ENCODE data around the gene SMAD3.

SMAD3 gene

DNA sequence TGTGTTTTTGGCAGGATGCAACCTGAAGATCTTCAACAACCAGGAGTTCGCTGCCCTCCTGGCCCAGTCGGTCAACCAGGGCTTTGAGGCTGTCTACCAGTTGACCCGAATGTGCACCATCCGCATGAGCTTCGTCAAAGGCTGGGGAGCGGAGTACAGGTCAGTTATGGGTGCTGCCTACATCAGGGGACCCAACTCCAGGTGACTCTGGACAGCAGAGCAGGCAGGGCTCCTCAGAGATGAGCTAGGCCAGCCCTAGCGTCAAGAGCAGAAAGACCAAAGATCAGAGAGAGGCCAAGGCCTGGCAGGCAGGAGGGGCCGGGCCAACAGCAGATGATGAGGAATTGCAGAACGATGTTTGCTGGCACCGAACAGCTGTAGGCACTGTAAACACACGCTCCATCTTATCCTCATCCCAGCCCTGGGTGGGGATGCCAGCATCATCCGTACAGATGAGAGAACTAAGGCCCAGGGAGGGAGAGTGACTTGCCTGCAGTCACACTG lies 122.0 kb downstream of the SMAD3 start:
- no CpG with 5 or more reads among the region's 12 CpGs for WGBS (ENCODE audit: extremely low coverage, insufficient coverage, low lambda C conversion rate)
- Histone ChIP-seq H4K8ac (ENCODE audit: low read depth, low read length) (no peak overlapping the region), H3K27ac (ENCODE audit: low read depth, low read length) (no peak overlapping the region), H3K9ac (ENCODE audit: low read length) (no peak overlapping the region), H2AK5ac (ENCODE audit: low read length) (no peak overlapping the region), H3K4me3 (ENCODE audit: low read length) (no peak overlapping the region), H3K18ac (ENCODE audit: low read length) (no peak overlapping the region), H3K79me2 (ENCODE audit: control insufficient read depth, insufficient read depth, low read length) (no peaks in the 10 kb centered on the region), H3K4me2 (ENCODE audit: low read length) (no peak overlapping the region), H3K79me1 (ENCODE audit: low read length) (no peaks in the 10 kb centered on the region), H3K4me1 (ENCODE audit: control insufficient read depth, low read depth, low read length) (no peaks in the 10 kb centered on the region), H2BK15ac (replicated peaks; ENCODE audit: low read depth) (no peak overlapping the region), H2BK120ac (ENCODE audit: low read depth, low read length) (no peak overlapping the region), H3K27me3 (ENCODE audit: insufficient read depth, low read length, poor library complexity) (no peaks in the 10 kb centered on the region), H4K5ac (ENCODE audit: low read length) (no peak overlapping the region), H2BK5ac (ENCODE audit: low read length) (no peak overlapping the region), H3K23ac (ENCODE audit: low read length) (no peak overlapping the region), H3K56ac (ENCODE audit: low read length) (no peak overlapping the region), H3K4ac (ENCODE audit: low read depth, low read length) (no peak overlapping the region), H3K36me3 (ENCODE audit: control insufficient read depth, insufficient read depth, low read length) (no peaks in the 10 kb centered on the region)
- DNase-seq: no peak

DNA sequence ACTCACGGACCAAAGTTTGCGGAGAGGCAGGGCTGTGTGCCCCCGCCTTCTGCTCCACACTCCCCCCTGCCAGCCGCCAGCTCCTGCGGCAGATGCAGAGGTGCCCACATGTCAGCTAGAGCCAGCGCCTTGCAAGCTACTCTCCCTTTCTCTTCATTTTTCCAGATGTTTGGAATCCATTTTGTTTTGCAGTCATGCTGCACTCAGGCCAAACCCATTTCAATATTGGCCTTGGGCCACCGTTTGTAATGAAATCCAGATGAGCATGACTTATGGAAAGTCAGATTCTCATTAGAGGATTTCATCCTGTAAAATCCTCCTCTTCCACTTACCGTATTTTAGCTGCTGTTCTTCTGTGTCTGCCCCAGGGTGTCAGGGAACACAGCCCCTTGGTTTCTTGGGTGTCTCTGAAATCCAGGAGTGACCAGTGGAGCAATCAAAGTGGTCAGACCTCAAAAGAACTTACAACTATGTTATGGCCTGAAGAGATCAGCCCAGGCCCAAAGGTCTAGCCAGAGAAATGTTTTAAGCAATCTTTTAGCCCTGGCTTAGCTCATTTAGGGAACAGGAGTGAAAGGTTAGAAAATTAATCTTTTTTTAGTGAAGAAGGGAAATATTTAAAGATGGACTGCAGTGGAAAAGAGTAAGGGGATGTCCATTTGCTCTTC lies 123.3 kb downstream of the SMAD3 start:
- no peak for DNase-seq
- Histone ChIP-seq H3K18ac (ENCODE audit: low read length) (no peak overlapping the region), H2BK15ac (replicated peaks; ENCODE audit: low read depth) (no peak overlapping the region), H4K8ac (ENCODE audit: low read depth, low read length) (no peak overlapping the region), H3K4me3 (ENCODE audit: low read length) (no peak overlapping the region), H3K4me2 (ENCODE audit: low read length) (no peak overlapping the region), H3K27me3 (ENCODE audit: insufficient read depth, low read length, poor library complexity) (no peaks in the 10 kb centered on the region), H3K56ac (ENCODE audit: low read length) (no peak overlapping the region), H3K79me2 (ENCODE audit: control insufficient read depth, insufficient read depth, low read length) (no peaks in the 10 kb centered on the region), H3K4me1 (ENCODE audit: control insufficient read depth, low read depth, low read length) (no peaks in the 10 kb centered on the region), H3K36me3 (ENCODE audit: control insufficient read depth, insufficient read depth, low read length) (no peaks in the 10 kb centered on the region), H3K23ac (ENCODE audit: low read length) (no peak overlapping the region), H3K27ac (ENCODE audit: low read depth, low read length) (no peak overlapping the region), H2BK120ac (ENCODE audit: low read depth, low read length) (no peak overlapping the region), H2AK5ac (ENCODE audit: low read length) (no peak overlapping the region), H3K79me1 (ENCODE audit: low read length) (no peaks in the 10 kb centered on the region), H3K9ac (ENCODE audit: low read length) (no peak overlapping the region), H2BK5ac (ENCODE audit: low read length) (no peak overlapping the region), H4K5ac (ENCODE audit: low read length) (no peak overlapping the region), H3K4ac (ENCODE audit: low read depth, low read length) (no peak overlapping the region)
- WGBS (ENCODE audit: extremely low coverage, insufficient coverage, low lambda C conversion rate): no CpG with 5 or more reads among the region's 8 CpGs

DNA sequence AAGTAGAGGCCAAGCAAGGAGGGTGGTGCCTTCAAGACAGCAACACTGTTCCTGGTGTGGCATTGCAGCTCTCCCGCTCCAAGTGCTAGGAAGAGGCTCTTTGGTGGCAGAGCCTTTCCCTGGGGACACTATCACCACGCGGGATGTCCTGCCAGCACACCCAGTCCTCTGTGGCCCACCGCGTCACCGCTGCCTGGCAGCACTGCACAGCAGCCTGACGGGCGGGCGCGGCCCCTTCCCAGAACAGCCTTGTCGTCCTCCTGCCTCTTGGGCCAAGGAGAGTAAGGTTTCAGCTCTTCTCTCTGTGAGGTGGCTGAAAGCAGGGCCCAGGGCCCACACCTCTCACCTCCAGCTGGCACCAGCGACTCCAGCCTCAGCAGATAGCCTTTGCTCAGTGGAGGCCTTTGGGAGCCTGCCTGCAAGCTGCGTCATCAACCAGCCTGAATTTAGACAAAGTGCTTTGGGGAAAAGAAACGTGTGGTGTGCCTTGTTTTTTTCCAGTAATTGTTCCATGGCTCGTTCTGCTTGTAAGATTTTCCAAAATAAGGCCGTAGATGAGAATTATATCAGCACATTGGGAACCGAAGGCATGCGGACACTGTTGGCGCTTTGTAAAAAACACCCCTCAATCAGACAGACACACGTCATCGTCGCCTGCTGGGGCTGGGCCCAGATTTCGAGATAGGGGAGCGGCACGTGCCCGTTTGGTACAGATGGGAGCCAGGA lies 124.1 kb downstream of the SMAD3 start:
- H3K9ac ChIP-seq (ENCODE audit: low read length): no peak overlapping the region
- H3K56ac ChIP-seq (ENCODE audit: low read length): no peak overlapping the region
- H3K79me1 ChIP-seq (ENCODE audit: low read length): no peaks in the 10 kb centered on the region
- H3K27me3 ChIP-seq (ENCODE audit: insufficient read depth, low read length, poor library complexity): no peaks in the 10 kb centered on the region
- no peak overlapping the region for H3K23ac ChIP-seq (ENCODE audit: low read length)
- DNase-seq: no peak
- H2BK5ac ChIP-seq (ENCODE audit: low read length): no peak overlapping the region
- H2AK5ac ChIP-seq (ENCODE audit: low read length): no peak overlapping the region
- no CpG with 5 or more reads among the region's 26 CpGs for WGBS (ENCODE audit: extremely low coverage, insufficient coverage, low lambda C conversion rate)
- no peak overlapping the region for H2BK15ac ChIP-seq (replicated peaks; ENCODE audit: low read depth)
- H3K79me2 ChIP-seq (ENCODE audit: control insufficient read depth, insufficient read depth, low read length): no peaks in the 10 kb centered on the region
- H3K36me3 ChIP-seq (ENCODE audit: control insufficient read depth, insufficient read depth, low read length): no peaks in the 10 kb centered on the region
- H3K4ac ChIP-seq (ENCODE audit: low read depth, low read length): no peak overlapping the region
- no peak overlapping the region for H3K4me3 ChIP-seq (ENCODE audit: low read length)
- H3K4me1 ChIP-seq (ENCODE audit: control insufficient read depth, low read depth, low read length): no peaks in the 10 kb centered on the region
- H2BK120ac ChIP-seq (ENCODE audit: low read depth, low read length): no peak overlapping the region
- no peak overlapping the region for H4K5ac ChIP-seq (ENCODE audit: low read length)
- H3K27ac ChIP-seq (ENCODE audit: low read depth, low read length): no peak overlapping the region
- no peak overlapping the region for H3K4me2 ChIP-seq (ENCODE audit: low read length)
- H4K8ac ChIP-seq (ENCODE audit: low read depth, low read length): no peak overlapping the region
- H3K18ac ChIP-seq (ENCODE audit: low read length): no peak overlapping the region

DNA sequence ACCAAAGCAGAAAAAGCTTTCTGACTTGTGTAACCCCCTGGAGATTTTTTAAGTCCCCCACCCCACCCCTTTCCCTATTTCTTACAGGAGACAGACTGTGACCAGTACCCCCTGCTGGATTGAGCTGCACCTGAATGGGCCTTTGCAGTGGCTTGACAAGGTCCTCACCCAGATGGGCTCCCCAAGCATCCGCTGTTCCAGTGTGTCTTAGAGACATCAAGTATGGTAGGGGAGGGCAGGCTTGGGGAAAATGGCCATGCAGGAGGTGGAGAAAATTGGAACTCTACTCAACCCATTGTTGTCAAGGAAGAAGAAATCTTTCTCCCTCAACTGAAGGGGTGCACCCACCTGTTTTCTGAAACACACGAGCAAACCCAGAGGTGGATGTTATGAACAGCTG lies 124.9 kb downstream of the SMAD3 start:
- Histone ChIP-seq H3K27me3 (ENCODE audit: insufficient read depth, low read length, poor library complexity) (no peaks in the 10 kb centered on the region), H3K9ac (ENCODE audit: low read length) (no peak overlapping the region), H3K23ac (ENCODE audit: low read length) (no peak overlapping the region), H4K5ac (ENCODE audit: low read length) (no peak overlapping the region), H3K79me1 (ENCODE audit: low read length) (no peaks in the 10 kb centered on the region), H2BK5ac (ENCODE audit: low read length) (no peak overlapping the region), H3K4me2 (ENCODE audit: low read length) (no peak overlapping the region), H2BK15ac (replicated peaks; ENCODE audit: low read depth) (no peak overlapping the region), H3K36me3 (ENCODE audit: control insufficient read depth, insufficient read depth, low read length) (no peaks in the 10 kb centered on the region), H2BK120ac (ENCODE audit: low read depth, low read length) (no peak overlapping the region), H3K79me2 (ENCODE audit: control insufficient read depth, insufficient read depth, low read length) (no peaks in the 10 kb centered on the region), H3K27ac (ENCODE audit: low read depth, low read length) (no peak overlapping the region), H2AK5ac (ENCODE audit: low read length) (no peak overlapping the region), H3K4me3 (ENCODE audit: low read length) (no peak overlapping the region), H3K18ac (ENCODE audit: low read length) (no peak overlapping the region), H4K8ac (ENCODE audit: low read depth, low read length) (no peak overlapping the region), H3K4me1 (ENCODE audit: control insufficient read depth, low read depth, low read length) (no peaks in the 10 kb centered on the region), H3K4ac (ENCODE audit: low read depth, low read length) (no peak overlapping the region), H3K56ac (ENCODE audit: low read length) (no peak overlapping the region)
- WGBS (ENCODE audit: extremely low coverage, insufficient coverage, low lambda C conversion rate): no CpG with 5 or more reads among the region's 2 CpGs
- DNase-seq: no peak

DNA sequence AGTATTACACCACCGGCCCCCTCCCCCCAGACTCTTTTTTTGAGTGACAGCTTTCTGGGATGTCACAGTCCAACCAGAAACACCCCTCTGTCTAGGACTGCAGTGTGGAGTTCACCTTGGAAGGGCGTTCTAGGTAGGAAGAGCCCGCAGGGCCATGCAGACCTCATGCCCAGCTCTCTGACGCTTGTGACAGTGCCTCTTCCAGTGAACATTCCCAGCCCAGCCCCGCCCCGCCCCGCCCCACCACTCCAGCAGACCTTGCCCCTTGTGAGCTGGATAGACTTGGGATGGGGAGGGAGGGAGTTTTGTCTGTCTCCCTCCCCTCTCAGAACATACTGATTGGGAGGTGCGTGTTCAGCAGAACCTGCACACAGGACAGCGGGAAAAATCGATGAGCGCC lies 125.4 kb downstream of the SMAD3 start:
- Histone ChIP-seq H3K23ac (ENCODE audit: low read length) (no peak overlapping the region), H3K79me2 (ENCODE audit: control insufficient read depth, insufficient read depth, low read length) (no peaks in the 10 kb centered on the region), H3K79me1 (ENCODE audit: low read length) (no peaks in the 10 kb centered on the region), H2AK5ac (ENCODE audit: low read length) (no peak overlapping the region), H3K4me1 (ENCODE audit: control insufficient read depth, low read depth, low read length) (no peaks in the 10 kb centered on the region), H3K27ac (ENCODE audit: low read depth, low read length) (no peak overlapping the region), H3K9ac (ENCODE audit: low read length) (no peak overlapping the region), H3K56ac (ENCODE audit: low read length) (no peak overlapping the region), H3K4me2 (ENCODE audit: low read length) (no peak overlapping the region), H3K4me3 (ENCODE audit: low read length) (no peak overlapping the region), H4K8ac (ENCODE audit: low read depth, low read length) (no peak overlapping the region), H2BK5ac (ENCODE audit: low read length) (no peak overlapping the region), H3K36me3 (ENCODE audit: control insufficient read depth, insufficient read depth, low read length) (no peaks in the 10 kb centered on the region), H2BK15ac (replicated peaks; ENCODE audit: low read depth) (no peak overlapping the region), H2BK120ac (ENCODE audit: low read depth, low read length) (no peak overlapping the region), H3K18ac (ENCODE audit: low read length) (no peak overlapping the region), H3K27me3 (ENCODE audit: insufficient read depth, low read length, poor library complexity) (no peaks in the 10 kb centered on the region), H4K5ac (ENCODE audit: low read length) (no peak overlapping the region), H3K4ac (ENCODE audit: low read depth, low read length) (no peak overlapping the region)
- no peak for DNase-seq
- no CpG with 5 or more reads among the region's 11 CpGs for WGBS (ENCODE audit: extremely low coverage, insufficient coverage, low lambda C conversion rate)

Data from mesendoderm (in vitro differentiated cells).